GM23338 (cell line): ENCODE measurements around the gene KCNH5. TPM values are rescaled to one million over a fixed set of nuclear protein-coding genes. Genes with fewer than 3 reads are reported as not detected.

Experiments
- ATAC-seq: fragments of 200-7000 bp; cut with Tn5 transposase; 3 replicates; pipeline ENCODE4 v1.9.1; 2020
- DNase-seq: peaks from one replicate; pipeline ENCODE4 v3.0.0-alpha.2; 2015; ENCODE audit warnings: low spot score
- H2AFZ ChIP-seq: fragments of 200-600 bp; sonication (generic); 2 replicates; pipeline ENCODE4 v1.8.0; 2016; ENCODE audit warnings: antibody characterized with exemption, mild to moderate bottlenecking, moderate library complexity
- H3F3A ChIP-seq: fragments of 200-600 bp; sonication (generic); replicated peaks from 2 replicates; pipeline ENCODE4 v1.8.0; 2017; ENCODE audit warnings: antibody characterized with exemption, mixed run types, low read depth
- H3K27ac ChIP-seq: fragments of 200-600 bp; sonication (generic); 2 replicates; pipeline ENCODE4 v1.6.1; 2016; ENCODE audit warnings: low read depth
- H3K27me3 ChIP-seq: fragments of 200-600 bp; sonication (generic); 2 replicates; pipeline ENCODE4 v1.8.0; 2016; ENCODE audit warnings: mild to moderate bottlenecking, mixed run types, moderate library complexity; ENCODE audit not compliant: insufficient read depth
- H3K36me3 ChIP-seq: fragments of 200-600 bp; sonication (generic); 2 replicates; pipeline ENCODE4 v1.8.0; 2016; ENCODE audit warnings: mild to moderate bottlenecking; ENCODE audit not compliant: insufficient read depth
- H3K4me1 ChIP-seq: fragments of 200-600 bp; sonication (generic); 2 replicates; pipeline ENCODE4 v1.8.0; 2016; ENCODE audit warnings: mild to moderate bottlenecking, moderate library complexity; ENCODE audit not compliant: insufficient read depth
- H3K4me2 ChIP-seq: fragments of 200-600 bp; sonication (generic); 2 replicates; pipeline ENCODE4 v1.7.1; 2017; ENCODE audit warnings: mixed run types
- H3K4me3 ChIP-seq: fragments of 200-600 bp; sonication (generic); 2 replicates; pipeline ENCODE4 v1.6.1; 2016; ENCODE audit warnings: mixed run types
- H3K79me2 ChIP-seq: fragments of 200-600 bp; sonication (generic); replicated peaks from 2 replicates; pipeline ENCODE4 v1.8.0; 2017; ENCODE audit warnings: mild to moderate bottlenecking; ENCODE audit not compliant: insufficient read depth
- H3K9me2 ChIP-seq: fragments of 200-600 bp; sonication (generic); 2 replicates; pipeline ENCODE4 v1.8.0; 2017; ENCODE audit not compliant: insufficient read depth
- H4K20me1 ChIP-seq: fragments of 200-600 bp; sonication (generic); replicated peaks from 2 replicates; pipeline ENCODE4 v1.8.0; 2017; ENCODE audit warnings: mild to moderate bottlenecking; ENCODE audit not compliant: insufficient read depth
- H3K27ac Mint-ChIP-seq: 2 replicates; pipeline ENCODE4 v1.8.0; 2020; ENCODE audit warnings: inconsistent platforms, mild to moderate bottlenecking, moderate library complexity, mixed read lengths
- H3K27me3 Mint-ChIP-seq: 3 replicates; pipeline ENCODE4 v1.8.0; 2022; ENCODE audit warnings: low read depth, mild to moderate bottlenecking, moderate library complexity, mixed read lengths, inconsistent platforms; ENCODE audit not compliant: insufficient read depth, poor library complexity
- H3K36me3 Mint-ChIP-seq: 3 replicates; pipeline ENCODE4 v1.8.0; 2021; ENCODE audit warnings: low read depth, mild to moderate bottlenecking, inconsistent platforms, moderate library complexity, mixed read lengths
- H3K4me1 Mint-ChIP-seq: 3 replicates; pipeline ENCODE4 v1.8.0; 2020; ENCODE audit warnings: mild to moderate bottlenecking, inconsistent platforms, mixed read lengths
- H3K4me3 Mint-ChIP-seq: 3 replicates; pipeline ENCODE4 v1.8.0; 2021; ENCODE audit warnings: moderate library complexity, mild to moderate bottlenecking, inconsistent platforms, mixed read lengths
- H3K9me3 Mint-ChIP-seq: 3 replicates; pipeline ENCODE4 v1.8.0; 2020; ENCODE audit warnings: moderate library complexity, mild to moderate bottlenecking, inconsistent platforms, mixed read lengths
- CREB1 ChIP-seq: fragments of 250-450 bp; sonication (Bioruptor Pico); IDR thresholded peaks from 2 replicates; pipeline ENCODE4 v1.5.0; 2020; ENCODE audit warnings: low read depth, mild to moderate bottlenecking, moderate library complexity
- EZH2 ChIP-seq: fragments of 200-600 bp; sonication (generic); IDR thresholded peaks from one replicate; pipeline ENCODE4 v1.8.0; 2017; ENCODE audit warnings: antibody characterized with exemption, mild to moderate bottlenecking, low read depth; ENCODE audit not compliant: unreplicated experiment
- EZH2phosphoT487 ChIP-seq: fragments of 200-600 bp; sonication (generic); IDR thresholded peaks from one replicate; pipeline ENCODE4 v1.8.1; 2018; ENCODE audit warnings: antibody characterized with exemption; ENCODE audit not compliant: unreplicated experiment
- JUNB ChIP-seq: IDR thresholded peaks from one replicate; pipeline ENCODE4 v1.6.1; 2016; ENCODE audit warnings: antibody characterized with exemption; ENCODE audit not compliant: unreplicated experiment
- REST ChIP-seq: IDR thresholded peaks from one replicate; pipeline ENCODE4 v1.6.1; 2018; ENCODE audit warnings: antibody characterized with exemption; ENCODE audit not compliant: unreplicated experiment
- STAT1 ChIP-seq: IDR thresholded peaks from one replicate; pipeline ENCODE4 v1.6.1; 2016; ENCODE audit warnings: antibody characterized with exemption; ENCODE audit not compliant: unreplicated experiment
- ZNF114 ChIP-seq: fragments of 250-450 bp; sonication (Bioruptor Pico); IDR thresholded peaks from 2 replicates; pipeline ENCODE4 v1.5.0; 2020; ENCODE audit warnings: mild to moderate bottlenecking, moderate library complexity
- ZNF331 ChIP-seq: fragments of 250-450 bp; sonication (Bioruptor Pico); IDR thresholded peaks from 2 replicates; pipeline ENCODE4 v1.5.0; 2020; ENCODE audit warnings: low read depth, mild to moderate bottlenecking, moderate library complexity
- polyA plus RNA-seq: library from polyadenylated mRNA; unstranded; fragments of >200 nt; fragmentation: Nextera tagmentation; extraction: Ambion mirVana; gene quantifications from 2 replicates; pipeline ENCODE4 v1.2.1, GENCODE V29; 2016
- total RNA-seq: library from RNA; depleted of rRNA; stranded (reverse); fragments of >200 nt; shearing (Covaris generic); gene quantifications from 2 replicates; pipeline ENCODE4 v1.2.3, GENCODE V29; 2014

The KCNH5 gene
- total and polyA plus RNA-seq, 2 experiments from 2014 or later, result 0.71 to 0.83 TPM

GRCh38 chr14:62854951-62855350 lies 190.3 kb downstream of the KCNH5 start (continued):
- TF ChIP-seq REST (no peak), ZNF114 (CRISPR knock-in tag) (no peak), STAT1 (no peak), ZNF331 (CRISPR knock-in tag) (no peak), EZH2 (no peak)

- no peak for TF ChIP-seq JUNB
- TF ChIP-seq STAT1, result no peak
- TF ChIP-seq EZH2phosphoT487, result no peak
- no peaks in the 10 kb centered on the region for H3K4me1 ChIP-seq
- no peak overlapping the region for H3K27ac Mint-ChIP-seq
- no peak for ATAC-seq
- no peak overlapping the region for H3K4me3 Mint-ChIP-seq
- no peak overlapping the region for H3K4me2 ChIP-seq
- DNase-seq, result no peak
- H3K36me3 Mint-ChIP-seq, result no peaks in the 10 kb centered on the region
- H3K4me3 ChIP-seq, result no peak overlapping the region
- no peak overlapping the region for H2AFZ ChIP-seq
- no peaks in the 10 kb centered on the region for H3K27me3 ChIP-seq
- no peaks in the 10 kb centered on the region for H3F3A ChIP-seq
- no peaks in the 10 kb centered on the region for H4K20me1 ChIP-seq
- peaks cover 4% of the 10 kb centered on the region; the same call in 2 of the 3 replicates for H3K4me1 Mint-ChIP-seq
- H3K36me3 ChIP-seq, result no peaks in the 10 kb centered on the region
- no peaks in the 10 kb centered on the region for H3K9me2 ChIP-seq
- no peaks in the 10 kb centered on the region for H3K79me2 ChIP-seq
- no peak overlapping the region for H3K27ac ChIP-seq
- H3K27me3 Mint-ChIP-seq, result no peaks in the 10 kb centered on the region
- H3K9me3 Mint-ChIP-seq, result no peaks in the 10 kb centered on the region
These were observed 198.1 kb downstream of the KCNH5 start for GRCh38 chr14:62847168-62847567.

- Histone ChIP-seq H3K27ac (no peak overlapping the region), H3K4me1 (no peaks in the 10 kb centered on the region), H3K4me3 (no peak overlapping the region), H2AFZ (no peak overlapping the region), H3K27me3 (no peaks in the 10 kb centered on the region), H3K4me2 (no peak overlapping the region), H4K20me1 (no peaks in the 10 kb centered on the region), H3F3A (no peaks in the 10 kb centered on the region), H3K36me3 (no peaks in the 10 kb centered on the region), H3K9me2 (no peaks in the 10 kb centered on the region), H3K79me2 (no peaks in the 10 kb centered on the region)
- no peak overlapping the region for H3K4me3 Mint-ChIP-seq
- TF ChIP-seq EZH2, result no peak
- no peak for TF ChIP-seq STAT1
- no peak for TF ChIP-seq CREB1
- H3K4me1 Mint-ChIP-seq, result no peaks in the 10 kb centered on the region
- no peaks in the 10 kb centered on the region for H3K9me3 Mint-ChIP-seq
- H3K36me3 Mint-ChIP-seq, result no peaks in the 10 kb centered on the region
- ATAC-seq (no peak), DNase-seq (no peak)
- H3K27me3 Mint-ChIP-seq, result no peaks in the 10 kb centered on the region
- no peak overlapping the region for H3K27ac Mint-ChIP-seq
These were observed 200.7 kb downstream of the KCNH5 start for GRCh38 chr14:62844546-62844945.
